NCI-H146 treated with DMSO at 0.1 percent for 48 hours (cell line): ENCODE data around the gene EI24.
A peak's percentile ranks its signal among the peaks of the same experiment; 100 is the strongest.
"Not testable (repeated sequence)": the region's sequence is repeated elsewhere in the genome, so short reads cannot be mapped to it uniquely, and the experiment has no call there.

Experiments
- DNase-seq: peaks from one replicate; lab custom pipeline; 2025; ENCODE audit not compliant: unreplicated experiment; lab: John Stamatoyannopoulos, UW

The EI24 gene

DNA sequence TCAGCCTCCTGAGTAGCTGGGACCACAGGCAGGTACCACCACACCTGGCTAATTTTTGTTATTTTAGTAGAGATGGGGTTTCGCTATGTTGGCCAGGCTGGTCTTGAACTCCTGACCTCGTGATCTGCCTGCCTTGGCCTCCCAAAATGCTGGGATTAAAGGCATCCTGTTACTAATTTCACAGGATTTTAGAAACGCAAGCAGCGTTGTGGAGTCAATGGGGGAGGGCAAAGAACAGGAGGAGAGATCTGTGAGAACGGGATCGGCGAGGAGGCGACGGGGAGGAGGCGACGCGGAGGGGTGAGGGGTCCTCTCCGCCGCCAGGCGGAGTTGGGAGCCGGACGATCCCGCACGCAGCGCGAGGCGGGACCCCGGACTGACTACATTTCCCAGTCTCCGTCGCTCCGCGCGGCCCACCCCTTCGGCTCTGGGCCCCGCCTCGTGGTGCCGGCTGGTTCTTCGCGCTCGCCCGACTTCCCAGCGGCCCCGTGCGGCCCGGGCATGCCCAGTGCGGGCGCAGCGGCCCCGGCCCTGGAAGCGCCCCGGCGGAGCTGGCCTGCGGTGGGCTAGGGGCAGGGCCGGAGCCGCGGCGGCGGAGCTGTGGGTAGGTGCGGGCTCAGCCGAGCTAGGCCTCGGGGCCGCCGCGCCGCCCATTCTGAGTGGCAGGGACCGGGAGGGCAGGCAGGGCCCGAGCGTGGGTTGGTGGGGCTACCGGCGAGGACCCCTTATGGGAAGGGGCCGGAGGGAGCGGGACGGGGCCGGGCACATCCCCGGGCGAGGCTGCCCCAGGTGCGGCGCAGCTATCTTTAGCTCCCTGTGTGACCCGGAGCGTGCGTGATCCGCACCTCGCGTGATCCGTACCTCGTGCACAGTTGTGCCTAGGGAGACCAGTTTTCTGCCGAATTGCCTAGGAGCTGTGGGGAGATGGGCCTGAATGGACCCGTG is at the start of gene EI24:
Gene EI24, plus strand, starts transcription at position 508 of the 945 bp plus-strand sequence. CDS start 3,051 bp downstream, outside the sequence.
- peak; percentile 79 for DNase-seq

- DNase-seq, result no peak
Measured at GRCh38 chr11:125519860-125520834, 49.1 kb upstream of the EI24 start.

- no peak for DNase-seq
Measured at GRCh38 chr11:125525303-125525702, 44.0 kb upstream of the EI24 start.

GRCh38 chr11:125532668-125533067 is 36.6 kb upstream of the EI24 start:
- DNase-seq, result no peak

- no peak for DNase-seq
Measured at GRCh38 chr11:125535585-125535984, 33.7 kb upstream of the EI24 start.

DNA sequence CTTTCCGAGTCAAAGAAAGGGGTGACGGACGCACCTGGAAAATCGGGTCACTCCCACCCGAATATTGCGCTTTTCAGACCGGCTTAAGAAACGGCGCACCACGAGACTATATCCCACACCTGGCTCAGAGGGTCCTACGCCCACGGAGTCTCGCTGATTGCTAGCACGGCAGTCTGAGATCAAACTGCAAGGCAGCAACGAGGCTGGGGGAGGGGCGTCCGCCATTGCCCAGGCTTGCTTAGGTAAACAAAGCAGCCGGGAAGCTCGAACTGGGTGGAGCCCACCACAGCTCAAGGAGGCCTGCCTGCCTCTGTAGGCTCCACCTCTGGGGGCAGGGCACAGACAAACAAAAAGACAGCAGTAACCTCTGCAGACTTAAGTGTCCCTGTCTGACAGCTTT is 32.4 kb upstream of the EI24 start:
- DNase-seq, result not testable (repeated sequence)

- DNase-seq, result no peak
Measured at GRCh38 chr11:125542709-125543108, 26.6 kb upstream of the EI24 start.

GRCh38 chr11:125550780-125551179 is 18.5 kb upstream of the EI24 start:
- no peak for DNase-seq

- DNase-seq, result no peak
Measured at GRCh38 chr11:125551835-125552342, 17.4 kb upstream of the EI24 start.

GRCh38 chr11:125552927-125553326 is 16.4 kb upstream of the EI24 start:
- no peak for DNase-seq

DNA sequence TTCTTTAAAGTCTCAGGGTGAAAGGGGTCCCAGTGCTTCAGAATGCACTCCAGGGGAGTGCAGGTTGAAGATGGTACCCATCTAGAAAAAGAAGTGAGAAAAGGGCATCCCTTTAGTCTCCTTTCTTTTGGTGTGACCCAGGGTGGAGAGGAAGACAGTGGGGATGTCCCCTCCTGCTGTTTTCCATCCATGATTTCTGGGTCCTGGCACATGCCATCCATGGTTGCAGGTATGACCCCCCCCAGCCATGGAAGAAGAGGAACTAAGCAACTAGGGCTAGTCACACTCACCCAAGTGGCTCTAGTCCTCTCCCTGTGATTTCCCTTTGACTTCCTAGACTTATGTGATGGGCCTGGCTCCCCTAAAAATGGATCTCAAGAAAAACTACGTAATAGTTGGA is 15.9 kb upstream of the EI24 start:
- no peak for DNase-seq

DNA sequence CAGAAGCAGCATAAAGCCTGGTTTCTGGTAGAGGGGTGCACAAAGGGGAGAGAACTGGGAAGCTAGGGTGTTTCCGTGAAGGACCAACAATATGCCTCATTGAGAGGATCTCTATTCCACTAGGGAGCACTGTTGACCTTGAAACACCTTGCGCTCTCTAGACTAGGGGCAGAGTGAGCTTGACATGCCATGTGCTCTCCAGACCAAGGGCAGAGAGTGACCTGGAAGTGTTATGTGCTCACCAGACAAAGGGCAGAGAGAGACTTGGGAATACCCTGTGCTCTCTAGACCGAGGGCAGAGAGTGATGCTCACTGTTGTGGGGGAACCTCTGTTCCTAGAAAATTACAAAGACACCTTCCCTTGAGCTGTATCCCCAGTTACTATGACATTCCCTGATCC is 15.2 kb upstream of the EI24 start:
- no peak for DNase-seq

DNA sequence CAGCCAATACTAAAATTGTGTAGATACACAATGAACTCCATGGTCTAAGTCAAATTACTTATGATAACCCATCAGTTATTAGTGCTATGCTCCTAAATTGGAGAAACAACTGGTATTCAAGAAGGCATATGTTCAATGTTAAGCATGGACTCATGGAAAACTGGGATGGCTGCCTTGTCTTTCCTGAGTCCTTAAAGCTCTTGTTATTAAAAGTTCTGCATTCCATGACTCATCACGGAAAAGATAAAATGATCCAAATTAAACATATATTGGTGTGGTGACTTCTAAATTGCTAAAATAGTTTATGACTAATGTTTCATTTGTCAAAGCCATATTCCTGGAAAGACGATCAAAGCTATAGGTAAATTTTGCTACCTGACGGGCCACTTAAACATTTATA is 9.4 kb upstream of the EI24 start:
- no peak for DNase-seq

DNA sequence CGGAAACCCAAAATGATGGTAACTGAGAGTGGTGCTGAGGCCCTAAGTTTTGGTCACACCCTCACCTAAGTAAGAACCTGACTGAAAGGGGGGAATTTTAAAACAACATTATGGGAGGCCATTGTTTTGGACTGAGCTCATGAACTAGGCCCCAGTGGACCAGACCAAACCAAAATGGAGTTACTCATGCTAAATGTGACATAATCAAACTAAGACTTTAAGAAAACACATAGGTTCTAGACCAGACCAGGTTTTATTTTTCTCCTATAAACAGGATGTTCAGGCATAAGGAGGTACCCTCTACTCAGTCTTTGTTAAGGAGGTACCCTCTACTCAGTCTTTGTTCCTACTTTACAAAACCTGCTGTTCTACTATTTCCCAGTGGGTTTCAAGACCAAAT is 7.4 kb upstream of the EI24 start:
- no peak for DNase-seq

DNA sequence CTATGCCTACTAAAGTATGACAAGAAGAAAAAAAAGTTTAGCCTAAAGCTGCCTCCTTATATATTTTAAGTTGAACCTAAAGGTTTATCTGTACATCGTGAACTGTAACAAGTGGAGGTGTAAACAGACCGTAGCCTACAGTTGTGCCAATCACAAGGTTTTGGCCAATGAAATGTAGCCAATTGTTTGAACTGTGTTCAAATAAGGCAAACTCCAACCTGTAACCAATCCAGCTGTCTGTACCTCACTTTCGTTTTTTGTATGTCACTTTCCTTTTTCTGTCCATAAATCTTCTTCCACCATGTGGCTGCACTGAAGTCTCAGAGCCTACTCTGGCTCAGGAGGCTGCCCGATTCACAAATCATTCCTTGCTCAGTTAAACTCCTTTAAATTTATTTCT is 6.8 kb upstream of the EI24 start:
- DNase-seq, result no peak

DNA sequence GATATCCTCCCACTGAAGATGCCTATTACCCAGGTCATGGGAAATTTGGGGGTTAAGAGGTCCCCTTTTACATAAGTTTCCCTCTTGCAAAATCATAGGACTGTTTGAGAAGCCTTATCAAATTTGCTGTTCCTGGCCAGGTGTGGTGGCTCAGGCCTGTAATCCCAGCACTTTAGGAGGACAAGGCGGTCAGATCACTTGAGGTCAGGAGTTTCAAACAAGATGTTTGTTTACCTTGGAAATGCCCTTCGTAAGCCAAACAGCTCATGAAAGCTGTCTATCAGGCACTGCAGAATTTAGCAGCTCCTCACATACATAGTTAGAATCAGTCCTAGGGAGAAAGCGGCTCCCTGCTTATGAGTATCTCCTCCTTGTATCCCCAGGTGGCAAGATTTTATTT is 4.9 kb upstream of the EI24 start:
- no peak for DNase-seq

- no peak for DNase-seq
Measured at GRCh38 chr11:125566235-125566634, 3.0 kb upstream of the EI24 start.

DNA sequence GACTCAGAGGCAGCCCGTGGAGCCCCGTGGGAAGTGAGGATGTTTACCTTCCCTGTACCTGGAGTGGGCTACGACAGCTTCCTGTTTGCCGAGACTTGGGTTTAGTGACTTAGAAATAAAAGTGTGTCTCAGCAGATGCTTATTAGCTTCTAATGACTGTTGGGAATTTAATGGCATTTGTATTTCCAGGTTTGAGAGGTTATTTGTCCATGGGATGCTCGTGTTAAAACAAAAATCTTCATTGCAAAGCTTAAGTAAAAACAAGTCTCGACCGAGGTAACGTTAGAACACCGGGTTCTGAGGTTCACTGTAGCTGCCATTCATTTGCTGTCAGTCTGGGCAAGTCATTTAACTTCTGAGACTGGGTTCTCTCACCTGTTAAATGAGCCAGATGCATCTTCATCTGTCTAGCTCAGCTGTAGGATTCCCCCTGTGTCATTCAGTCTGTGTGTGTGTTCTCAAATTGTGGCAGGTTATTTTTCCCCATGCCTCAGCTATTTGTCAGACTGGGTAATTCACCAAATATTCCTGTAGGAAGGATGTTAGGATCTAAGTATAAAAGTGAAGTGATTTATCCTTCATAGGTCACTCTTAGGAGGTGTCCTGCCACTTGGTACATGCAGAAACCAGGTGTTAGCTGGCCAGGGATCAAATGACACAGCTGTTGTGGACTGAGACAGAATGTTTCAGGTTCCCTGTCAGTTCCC is 791 bp downstream of the EI24 start:
- no peak for DNase-seq

DNA sequence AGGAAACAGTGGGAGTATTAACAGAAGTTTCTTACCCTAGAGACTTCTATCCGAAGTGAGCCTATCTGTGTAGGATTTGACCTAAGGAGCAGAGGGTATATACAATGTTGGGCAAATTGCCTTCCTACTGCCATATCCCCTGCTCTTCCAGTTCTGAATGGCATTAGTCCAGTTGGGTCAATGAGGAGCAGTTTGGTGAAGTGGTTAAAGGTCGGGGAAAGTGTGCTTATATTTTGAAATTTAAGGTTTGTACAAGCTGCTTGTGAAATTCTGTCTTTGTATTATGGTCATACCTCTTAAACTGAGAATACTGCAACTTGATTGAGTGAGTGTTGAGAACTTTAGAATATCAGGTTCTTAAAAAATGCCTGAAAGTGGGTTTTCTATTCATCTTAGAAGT is 1.7 kb downstream of the EI24 start:
- no peak for DNase-seq

DNA sequence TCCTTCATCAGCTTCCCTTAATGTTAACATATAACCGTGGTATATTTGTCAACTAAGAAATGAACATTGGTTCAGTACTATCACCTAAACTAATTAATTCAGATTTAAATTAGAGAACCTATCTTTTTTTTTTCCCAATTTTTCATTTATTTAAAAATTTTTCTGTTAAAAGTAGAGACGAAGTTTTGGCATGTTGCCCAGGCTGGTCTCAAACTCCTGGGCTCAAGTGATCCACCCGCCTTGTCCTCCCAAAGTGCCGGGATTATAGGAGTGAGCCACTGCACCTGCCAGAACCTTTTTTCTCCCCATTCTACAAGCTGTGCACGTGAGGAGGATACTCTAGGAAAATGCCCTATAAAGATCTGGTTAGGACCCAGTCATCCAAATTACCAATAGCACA is 3.6 kb downstream of the EI24 start:
- DNase-seq, result no peak

- not testable (repeated sequence) for DNase-seq
Measured at GRCh38 chr11:125577181-125577580, 7.9 kb downstream of the EI24 start.
